ENCODE results near the gene GPC6.

Gene GPC6

DNA sequence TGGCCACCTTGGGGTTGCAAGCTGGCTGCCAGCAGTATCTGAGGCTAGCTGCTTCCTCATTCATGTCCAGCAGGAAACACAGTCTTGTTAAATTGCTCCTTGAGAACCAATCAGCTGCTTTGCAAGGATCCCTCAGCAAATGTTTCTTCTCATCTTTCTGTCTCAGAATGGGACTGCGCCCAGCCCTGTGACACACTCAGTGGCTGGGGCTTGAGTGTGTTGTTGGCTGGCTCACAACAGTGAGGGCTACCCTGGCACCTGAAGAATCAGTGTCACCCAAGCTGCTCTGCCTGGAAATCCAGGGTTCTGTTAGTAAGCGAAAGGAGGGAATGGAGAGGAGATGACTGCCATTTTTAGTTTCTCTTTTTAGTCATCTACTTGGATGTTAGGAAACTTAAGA is 935.7 kb downstream of the GPC6 start:
- Histone ChIP-seq H4K20me1 (ENCODE audit: insufficient read depth) (no peaks in the 10 kb centered on the region), H2AFZ (ENCODE audit: low read depth) (no peak overlapping the region), H3K79me2 (ENCODE audit: insufficient read depth, low read depth) (no peaks in the 10 kb centered on the region), H3K9ac (no peak overlapping the region), H3K36me3 (ENCODE audit: insufficient read depth) (no peaks in the 10 kb centered on the region), H3K4me2 (no peak overlapping the region), H3K27me3 (ENCODE audit: insufficient read depth, low read depth) (no peaks in the 10 kb centered on the region), H3K4me3 (IDR thresholded peaks at IDR 0.05; ENCODE audit: insufficient read depth, low read depth, low read length) (no peak overlapping the region), H3K4me1 (ENCODE audit: low read depth, poor library complexity, severe bottlenecking) (no peaks in the 10 kb centered on the region), H3K27ac (no peak overlapping the region)
- no peak for TF ChIP-seq CTCF (conservative IDR thresholded peaks at IDR 0.05; ENCODE audit: low read depth, low read length)

- Histone ChIP-seq H3K27me3 (ENCODE audit: insufficient read depth, low read depth) (no peaks in the 10 kb centered on the region), H3K27ac (no peak overlapping the region), H2AFZ (ENCODE audit: low read depth) (no peak overlapping the region), H3K36me3 (ENCODE audit: insufficient read depth) (no peaks in the 10 kb centered on the region), H4K20me1 (ENCODE audit: insufficient read depth) (no peaks in the 10 kb centered on the region), H3K4me2 (no peak overlapping the region), H3K4me1 (ENCODE audit: low read depth, poor library complexity, severe bottlenecking) (no peaks in the 10 kb centered on the region), H3K4me3 (IDR thresholded peaks at IDR 0.05; ENCODE audit: insufficient read depth, low read depth, low read length) (no peak overlapping the region), H3K79me2 (ENCODE audit: insufficient read depth, low read depth) (no peaks in the 10 kb centered on the region), H3K9ac (no peak overlapping the region)
- TF ChIP-seq CTCF (conservative IDR thresholded peaks at IDR 0.05; ENCODE audit: low read depth, low read length) = no peak
These were observed 936.9 kb downstream of the GPC6 start for GRCh38 chr13:94163535-94163934.

DNA sequence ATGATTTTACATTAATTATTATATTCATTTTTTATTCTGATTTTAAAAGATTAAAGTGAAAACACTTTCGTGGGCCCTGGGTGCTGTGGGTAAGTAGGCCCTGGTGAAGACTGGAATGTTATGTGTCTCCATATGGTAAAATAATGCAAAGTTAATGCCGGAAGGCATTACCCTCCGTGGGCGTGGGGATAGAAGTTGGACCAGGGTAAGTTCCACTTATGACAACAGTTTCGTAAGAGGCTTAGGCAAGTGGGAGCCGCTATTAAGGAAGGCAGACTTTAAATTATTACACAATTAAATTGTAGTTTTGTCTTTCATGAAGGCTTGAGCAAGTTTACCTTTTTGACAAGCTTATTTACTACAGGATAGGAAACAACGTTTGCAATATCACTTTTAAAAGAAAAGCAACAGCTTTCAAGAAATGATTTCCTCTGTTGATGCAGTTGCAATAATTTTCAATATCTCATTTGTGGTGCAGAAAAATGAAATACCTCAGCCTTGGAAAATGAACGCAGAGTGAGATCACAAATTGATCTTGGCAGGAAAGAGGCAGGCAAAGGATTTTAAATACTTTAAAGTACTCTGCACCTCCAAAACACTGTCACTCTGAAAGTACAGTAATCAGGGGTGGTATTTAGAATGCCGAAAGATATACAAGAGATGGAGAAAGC is 942.3 kb downstream of the GPC6 start:
- Histone ChIP-seq H3K4me3 (IDR thresholded peaks at IDR 0.05; ENCODE audit: insufficient read depth, low read depth, low read length) (no peak overlapping the region), H3K27me3 (ENCODE audit: insufficient read depth, low read depth) (no peaks in the 10 kb centered on the region), H3K79me2 (ENCODE audit: insufficient read depth, low read depth) (no peaks in the 10 kb centered on the region), H3K36me3 (ENCODE audit: insufficient read depth) (no peaks in the 10 kb centered on the region), H3K4me2 (no peak overlapping the region), H3K9ac (no peak overlapping the region), H4K20me1 (ENCODE audit: insufficient read depth) (no peaks in the 10 kb centered on the region), H2AFZ (ENCODE audit: low read depth) (no peak overlapping the region), H3K4me1 (ENCODE audit: low read depth, poor library complexity, severe bottlenecking) (no peaks in the 10 kb centered on the region), H3K27ac (no peak overlapping the region)
- TF ChIP-seq CTCF (conservative IDR thresholded peaks at IDR 0.05; ENCODE audit: low read depth, low read length) = no peak

- H4K20me1 ChIP-seq (ENCODE audit: insufficient read depth) = no peaks in the 10 kb centered on the region
- no peak overlapping the region for H2AFZ ChIP-seq (ENCODE audit: low read depth)
- H3K4me2 ChIP-seq = no peak overlapping the region
- H3K27me3 ChIP-seq (ENCODE audit: insufficient read depth, low read depth) = no peaks in the 10 kb centered on the region
- no peak overlapping the region for H3K4me3 ChIP-seq (IDR thresholded peaks at IDR 0.05; ENCODE audit: insufficient read depth, low read depth, low read length)
- no peaks in the 10 kb centered on the region for H3K36me3 ChIP-seq (ENCODE audit: insufficient read depth)
- H3K4me1 ChIP-seq (ENCODE audit: low read depth, poor library complexity, severe bottlenecking) = no peaks in the 10 kb centered on the region
- no peak overlapping the region for H3K27ac ChIP-seq
- no peak overlapping the region for H3K9ac ChIP-seq
- no peak for TF ChIP-seq CTCF (conservative IDR thresholded peaks at IDR 0.05; ENCODE audit: low read depth, low read length)
- H3K79me2 ChIP-seq (ENCODE audit: insufficient read depth, low read depth) = no peaks in the 10 kb centered on the region
These were observed 943.0 kb downstream of the GPC6 start for GRCh38 chr13:94169454-94170144.
